ENCODE results near the gene NAPG. TPM values are rescaled to one million over a fixed set of nuclear protein-coding genes. Genes with fewer than 3 reads are reported as not detected.

The NAPG gene
- total and polyA plus RNA-seq, 2 experiments from 2014 or later, result 29.0 to 43.2 TPM

GRCh38 chr18:10524507-10525370 is 1.1 kb upstream of the NAPG start:
- no peak for DNase-seq (ENCODE audit: low spot score)
- WGBS (ENCODE audit: low lambda C conversion rate, missing lambda C conversion rate), result 88% methylated on average over 11 of the region's 11 CpGs
- Histone ChIP-seq H3K4me3 (no peak overlapping the region), H4K20me1 (ENCODE audit: insufficient read depth, poor library complexity, severe bottlenecking) (peaks cover 4% of the 10 kb centered on the region), H2AFZ (peak overlapping the region; percentile 37), H3K27me3 (no peaks in the 10 kb centered on the region), H3K27ac (no peak overlapping the region), H3K4me1 (ENCODE audit: insufficient read depth) (peaks cover 8% of the 10 kb centered on the region), H3K9me2 (replicated peaks; ENCODE audit: insufficient read depth) (no peaks in the 10 kb centered on the region), H3K36me3 (replicated peaks; ENCODE audit: insufficient read depth, low read depth) (no peaks in the 10 kb centered on the region), H3K4me2 (no peak overlapping the region), H3K9me3 (ENCODE audit: low read depth) (no peaks in the 10 kb centered on the region), H3K79me2 (peaks cover 36% of the 10 kb centered on the region)
- TF ChIP-seq CTCF (IDR thresholded peaks at IDR 0.05; ENCODE audit: poor library complexity) (no peak), EZH2 (IDR thresholded peaks at IDR 0.05; ENCODE audit: borderline replicate concordance) (no peak), EZH2phosphoT487 (IDR thresholded peaks at IDR 0.05; ENCODE audit: low read depth, severe bottlenecking, unreplicated experiment) (no peak)

- peak overlapping the region; percentile 37 for H2AFZ ChIP-seq
- H3K4me3 ChIP-seq, result no peak overlapping the region
- peaks cover 4% of the 10 kb centered on the region for H4K20me1 ChIP-seq (ENCODE audit: insufficient read depth, poor library complexity, severe bottlenecking)
- H3K4me1 ChIP-seq (ENCODE audit: insufficient read depth), result peaks cover 6% of the 10 kb centered on the region
- WGBS (ENCODE audit: low lambda C conversion rate, missing lambda C conversion rate), result 88% methylated on average over 7 of the region's 7 CpGs
- TF ChIP-seq CTCF (IDR thresholded peaks at IDR 0.05; ENCODE audit: poor library complexity) (no peak), EZH2 (IDR thresholded peaks at IDR 0.05; ENCODE audit: borderline replicate concordance) (no peak), EZH2phosphoT487 (IDR thresholded peaks at IDR 0.05; ENCODE audit: low read depth, severe bottlenecking, unreplicated experiment) (no peak)
- no peak for DNase-seq (ENCODE audit: low spot score)
- H3K27me3 ChIP-seq, result no peaks in the 10 kb centered on the region
- H3K79me2 ChIP-seq, result peaks cover 42% of the 10 kb centered on the region
- no peaks in the 10 kb centered on the region for H3K36me3 ChIP-seq (replicated peaks; ENCODE audit: insufficient read depth, low read depth)
- H3K9me3 ChIP-seq (ENCODE audit: low read depth), result no peaks in the 10 kb centered on the region
- H3K4me2 ChIP-seq, result peak overlapping the region; percentile 87
- no peaks in the 10 kb centered on the region for H3K9me2 ChIP-seq (replicated peaks; ENCODE audit: insufficient read depth)
- H3K27ac ChIP-seq, result no peak overlapping the region
These were observed 496 bp upstream of the NAPG start for GRCh38 chr18:10525371-10525691.

GRCh38 chr18:10526561-10526949 is 728 bp downstream of the NAPG start:
- Histone ChIP-seq H3K27me3 (no peaks in the 10 kb centered on the region), H3K79me2 (peaks cover 54% of the 10 kb centered on the region), H3K4me3 (peak overlapping the region; percentile 37), H3K9me3 (ENCODE audit: low read depth) (no peaks in the 10 kb centered on the region), H3K27ac (peak overlapping the region; percentile 91), H3K4me2 (peak overlapping the region; percentile 87), H2AFZ (peak overlapping the region; percentile 75), H3K36me3 (replicated peaks; ENCODE audit: insufficient read depth, low read depth) (no peaks in the 10 kb centered on the region), H4K20me1 (ENCODE audit: insufficient read depth, poor library complexity, severe bottlenecking) (peaks cover 4% of the 10 kb centered on the region), H3K9me2 (replicated peaks; ENCODE audit: insufficient read depth) (no peaks in the 10 kb centered on the region), H3K4me1 (ENCODE audit: insufficient read depth) (peaks cover 6% of the 10 kb centered on the region)
- no peak for TF ChIP-seq CTCF (IDR thresholded peaks at IDR 0.05; ENCODE audit: poor library complexity)
- no peak for TF ChIP-seq EZH2 (IDR thresholded peaks at IDR 0.05; ENCODE audit: borderline replicate concordance)
- no peak for TF ChIP-seq EZH2phosphoT487 (IDR thresholded peaks at IDR 0.05; ENCODE audit: low read depth, severe bottlenecking, unreplicated experiment)
- WGBS (ENCODE audit: low lambda C conversion rate, missing lambda C conversion rate), result 8% methylated on average over 11 of the region's 11 CpGs
- DNase-seq (ENCODE audit: low spot score), result no peak
